IMR-90 (cell line): ENCODE results near the gene JCAD.

Experiments
- CEBPB ChIP-seq: IDR thresholded peaks from 2 replicates; pipeline ENCODE4 v1.6.1; 2012; ENCODE audit warnings: low read depth, low read length, improper control_type of control experiment
- CHD1 ChIP-seq: IDR thresholded peaks from 2 replicates; pipeline ENCODE4 v1.6.1; 2012; ENCODE audit warnings: low read depth, low read length, improper control_type of control experiment
- MAFK ChIP-seq: IDR thresholded peaks from 2 replicates; pipeline ENCODE4 v1.6.1; 2012; ENCODE audit warnings: low read depth, low read length, improper control_type of control experiment
- POLR2A ChIP-seq: IDR thresholded peaks from 2 replicates; pipeline ENCODE4 v1.6.1; 2012; ENCODE audit warnings: mild to moderate bottlenecking, low read depth, low read length
- RAD21 ChIP-seq: IDR thresholded peaks from 2 replicates; pipeline ENCODE4 v1.6.1; 2012; ENCODE audit warnings: low read length, improper control_type of control experiment
- RCOR1 ChIP-seq: IDR thresholded peaks from 2 replicates; pipeline ENCODE4 v1.6.1; 2012; ENCODE audit warnings: mild to moderate bottlenecking, low read length, improper control_type of control experiment; ENCODE audit not compliant: insufficient replicate concordance
- TF ChIP-seq, protein P1 (sequence below): conservative IDR thresholded peaks from 2 replicates; pipeline ENCODE4 v1.5.1; 2012; ENCODE audit warnings: mild to moderate bottlenecking, low read depth, low read length, improper control_type of control experiment
- TF ChIP-seq, protein P2 (sequence below): fragments of 150-350 bp; IDR thresholded peaks from 2 replicates; pipeline ENCODE4 v1.6.1; 2016; ENCODE audit warnings: low read depth, mild to moderate bottlenecking, low read length, moderate library complexity, borderline replicate concordance

DNA sequence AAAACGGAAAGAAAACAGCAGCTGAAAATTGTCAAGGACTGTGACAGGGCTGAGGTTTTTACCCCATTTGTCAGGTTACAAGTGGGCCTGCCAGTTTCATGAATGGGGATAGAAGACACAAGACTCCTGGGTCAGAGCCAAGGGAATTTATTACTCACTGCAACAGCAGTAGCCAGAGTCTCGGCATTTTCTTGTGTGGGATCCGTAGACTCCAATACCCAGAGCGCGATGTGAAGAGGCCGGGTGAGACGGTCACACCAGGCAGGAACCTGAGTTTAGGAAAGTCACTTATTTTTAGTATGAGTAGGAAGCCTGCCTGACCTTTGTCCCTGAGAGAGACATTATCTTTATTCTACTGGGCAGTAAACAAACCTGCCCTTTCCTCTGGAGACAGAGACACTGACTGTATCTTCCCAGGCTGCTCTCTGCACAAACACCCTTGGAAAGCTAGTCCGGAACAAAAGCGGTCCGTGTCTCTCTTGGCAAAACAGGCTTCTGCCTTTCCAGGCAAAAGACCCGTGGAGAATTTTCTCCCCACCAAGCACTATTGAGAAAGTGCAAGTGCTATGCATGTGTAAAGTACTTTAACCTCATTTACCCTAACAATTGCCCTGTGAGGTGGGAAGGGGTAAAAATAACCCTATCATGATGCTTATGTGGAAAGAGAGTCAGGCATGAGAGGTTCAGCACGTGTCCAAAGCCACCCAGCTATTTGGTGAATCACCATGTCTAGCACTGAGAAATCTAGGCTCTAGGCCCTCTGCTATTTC, 58.4 kb downstream of the JCAD start:
- TF ChIP-seq, protein P1, sequence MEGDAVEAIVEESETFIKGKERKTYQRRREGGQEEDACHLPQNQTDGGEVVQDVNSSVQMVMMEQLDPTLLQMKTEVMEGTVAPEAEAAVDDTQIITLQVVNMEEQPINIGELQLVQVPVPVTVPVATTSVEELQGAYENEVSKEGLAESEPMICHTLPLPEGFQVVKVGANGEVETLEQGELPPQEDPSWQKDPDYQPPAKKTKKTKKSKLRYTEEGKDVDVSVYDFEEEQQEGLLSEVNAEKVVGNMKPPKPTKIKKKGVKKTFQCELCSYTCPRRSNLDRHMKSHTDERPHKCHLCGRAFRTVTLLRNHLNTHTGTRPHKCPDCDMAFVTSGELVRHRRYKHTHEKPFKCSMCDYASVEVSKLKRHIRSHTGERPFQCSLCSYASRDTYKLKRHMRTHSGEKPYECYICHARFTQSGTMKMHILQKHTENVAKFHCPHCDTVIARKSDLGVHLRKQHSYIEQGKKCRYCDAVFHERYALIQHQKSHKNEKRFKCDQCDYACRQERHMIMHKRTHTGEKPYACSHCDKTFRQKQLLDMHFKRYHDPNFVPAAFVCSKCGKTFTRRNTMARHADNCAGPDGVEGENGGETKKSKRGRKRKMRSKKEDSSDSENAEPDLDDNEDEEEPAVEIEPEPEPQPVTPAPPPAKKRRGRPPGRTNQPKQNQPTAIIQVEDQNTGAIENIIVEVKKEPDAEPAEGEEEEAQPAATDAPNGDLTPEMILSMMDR, result no peak
- TF ChIP-seq POLR2A (no peak), RAD21 (peak; percentile 22; the same call in 1 of the 2 replicates), CHD1 (no peak), RCOR1 (no peak), MAFK (no peak), CEBPB (peak; percentile 56; the same call in 1 of the 2 replicates)
- TF ChIP-seq, protein P2, sequence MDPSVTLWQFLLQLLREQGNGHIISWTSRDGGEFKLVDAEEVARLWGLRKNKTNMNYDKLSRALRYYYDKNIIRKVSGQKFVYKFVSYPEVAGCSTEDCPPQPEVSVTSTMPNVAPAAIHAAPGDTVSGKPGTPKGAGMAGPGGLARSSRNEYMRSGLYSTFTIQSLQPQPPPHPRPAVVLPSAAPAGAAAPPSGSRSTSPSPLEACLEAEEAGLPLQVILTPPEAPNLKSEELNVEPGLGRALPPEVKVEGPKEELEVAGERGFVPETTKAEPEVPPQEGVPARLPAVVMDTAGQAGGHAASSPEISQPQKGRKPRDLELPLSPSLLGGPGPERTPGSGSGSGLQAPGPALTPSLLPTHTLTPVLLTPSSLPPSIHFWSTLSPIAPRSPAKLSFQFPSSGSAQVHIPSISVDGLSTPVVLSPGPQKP, result no peak
